Effector memory CD4-positive, alpha-beta T cell (primary cell): ENCODE results near the gene FGGY.
"Not testable (repeated sequence)": the region's sequence is repeated elsewhere in the genome, so short reads cannot be mapped to it uniquely, and the experiment has no call there.

Experiments used
- DNase-seq, 3 donors: peaks; one replicate each; pipeline ENCODE4 v3.0.0-alpha.2; 2020
- H3K27ac ChIP-seq: 2 replicates; pipeline ENCODE4 v1.7.0; 2013; ENCODE audit warnings: mild to moderate bottlenecking, low read length, moderate library complexity; ENCODE audit not compliant: insufficient read depth, poor library complexity, severe bottlenecking
- H3K27me3 ChIP-seq: replicated peaks from 2 replicates; pipeline ENCODE4 v1.7.0; 2013; ENCODE audit warnings: mild to moderate bottlenecking, low read length; ENCODE audit not compliant: insufficient read depth, control insufficient read depth, poor library complexity, severe bottlenecking
- H3K36me3 ChIP-seq: 2 replicates; pipeline ENCODE4 v1.7.0; 2013; ENCODE audit warnings: mild to moderate bottlenecking, low read length, moderate library complexity; ENCODE audit not compliant: control insufficient read depth, insufficient read depth
- H3K4me1 ChIP-seq: 2 replicates; pipeline ENCODE4 v1.7.0; 2013; ENCODE audit warnings: low read length, mild to moderate bottlenecking; ENCODE audit not compliant: control insufficient read depth, insufficient read depth, poor library complexity, severe bottlenecking
- H3K4me3 ChIP-seq: 2 replicates; pipeline ENCODE4 v1.7.0; 2013; ENCODE audit warnings: low read length, low read depth, mild to moderate bottlenecking; ENCODE audit not compliant: insufficient read depth, poor library complexity, severe bottlenecking
- H3K9me3 ChIP-seq: 2 replicates; pipeline ENCODE4 v1.7.0; 2013; ENCODE audit warnings: mild to moderate bottlenecking, low read length, moderate library complexity; ENCODE audit not compliant: control insufficient read depth

The FGGY gene

GRCh38 chr1:59735927-59736326 is 439.0 kb downstream of the FGGY start:
- H3K36me3 ChIP-seq, H3K4me1 ChIP-seq: not testable (repeated sequence)

GRCh38 chr1:59736744-59737143 is 439.9 kb downstream of the FGGY start:
- Histone ChIP-seq H3K36me3 (no peaks in the 10 kb centered on the region), H3K9me3 (no peaks in the 10 kb centered on the region), H3K27ac (no peak overlapping the region), H3K4me1 (no peaks in the 10 kb centered on the region), H3K4me3 (no peak overlapping the region), H3K27me3 (no peaks in the 10 kb centered on the region)
- no peak for DNase-seq

More at GRCh38 chr1:59735927-59736326, 439.0 kb downstream of the FGGY start:
- not testable (repeated sequence) for H3K4me3 ChIP-seq, DNase-seq, H3K27me3 ChIP-seq, H3K27ac ChIP-seq, H3K9me3 ChIP-seq

- Histone ChIP-seq H3K27ac (no peak overlapping the region), H3K9me3 (no peaks in the 10 kb centered on the region), H3K36me3 (no peaks in the 10 kb centered on the region), H3K27me3 (no peaks in the 10 kb centered on the region), H3K4me1 (no peaks in the 10 kb centered on the region), H3K4me3 (no peak overlapping the region)
- no peak for DNase-seq
Observed at GRCh38 chr1:59737638-59738037, 440.7 kb downstream of the FGGY start.

- Histone ChIP-seq H3K4me3 (no peak overlapping the region), H3K27ac (no peak overlapping the region), H3K27me3 (no peaks in the 10 kb centered on the region), H3K4me1 (no peaks in the 10 kb centered on the region), H3K36me3 (no peaks in the 10 kb centered on the region), H3K9me3 (no peaks in the 10 kb centered on the region)
- no peak for DNase-seq
Observed at GRCh38 chr1:59738152-59738551, 441.3 kb downstream of the FGGY start.

- Histone ChIP-seq H3K27me3 (no peaks in the 10 kb centered on the region), H3K4me1 (no peaks in the 10 kb centered on the region), H3K4me3 (no peak overlapping the region), H3K27ac (no peak overlapping the region), H3K36me3 (no peaks in the 10 kb centered on the region), H3K9me3 (no peaks in the 10 kb centered on the region)
- no peak for DNase-seq
Observed at GRCh38 chr1:59738591-59739015, 441.7 kb downstream of the FGGY start.

- Histone ChIP-seq H3K27ac (no peak overlapping the region), H3K4me1 (no peaks in the 10 kb centered on the region), H3K9me3 (no peaks in the 10 kb centered on the region), H3K4me3 (no peak overlapping the region), H3K27me3 (no peaks in the 10 kb centered on the region), H3K36me3 (no peaks in the 10 kb centered on the region)
- DNase-seq, result no peak
Observed at GRCh38 chr1:59739111-59739510, 442.2 kb downstream of the FGGY start.

- no peak overlapping the region for H3K4me3 ChIP-seq
- no peak overlapping the region for H3K27ac ChIP-seq
- H3K27me3 ChIP-seq, result no peaks in the 10 kb centered on the region
- no peaks in the 10 kb centered on the region for H3K4me1 ChIP-seq
- no peaks in the 10 kb centered on the region for H3K9me3 ChIP-seq
- no peak for DNase-seq
- no peaks in the 10 kb centered on the region for H3K36me3 ChIP-seq
Observed at GRCh38 chr1:59742526-59742925, 445.6 kb downstream of the FGGY start.

- Histone ChIP-seq H3K4me1 (no peaks in the 10 kb centered on the region), H3K27ac (no peak overlapping the region), H3K27me3 (no peaks in the 10 kb centered on the region), H3K4me3 (no peak overlapping the region), H3K9me3 (no peaks in the 10 kb centered on the region), H3K36me3 (no peaks in the 10 kb centered on the region)
- DNase-seq, result no peak
Observed at GRCh38 chr1:59743324-59744091, 446.6 kb downstream of the FGGY start.

- Histone ChIP-seq H3K4me1 (no peaks in the 10 kb centered on the region), H3K9me3 (no peaks in the 10 kb centered on the region), H3K27me3 (no peaks in the 10 kb centered on the region), H3K27ac (no peak overlapping the region), H3K36me3 (no peaks in the 10 kb centered on the region), H3K4me3 (no peak overlapping the region)
- DNase-seq, result no peak
Observed at GRCh38 chr1:59747420-59748024, 450.6 kb downstream of the FGGY start.

- H3K36me3 ChIP-seq, result no peaks in the 10 kb centered on the region
- H3K27me3 ChIP-seq, result no peaks in the 10 kb centered on the region
- no peaks in the 10 kb centered on the region for H3K4me1 ChIP-seq
- no peak overlapping the region for H3K4me3 ChIP-seq
- DNase-seq, result no peak
- no peaks in the 10 kb centered on the region for H3K9me3 ChIP-seq
- no peak overlapping the region for H3K27ac ChIP-seq
Observed at GRCh38 chr1:59748123-59748522, 451.2 kb downstream of the FGGY start.
